Activated CD4-positive, CD25-positive, alpha-beta regulatory T cell treated with anti-CD3 and anti-CD28 coated beads, Interleukin-2, amount 50 U/mL, for 16 hours (primary cell): ENCODE data around the gene CIITA.
"Not testable (repeated sequence)": the region's sequence is repeated elsewhere in the genome, so short reads cannot be mapped to it uniquely, and the experiment has no call there.

Source experiments
- DNase-seq: peaks from one replicate; pipeline ENCODE4 v3.0.0-alpha.2; 2020; ENCODE audit warnings: low read depth, low spot score

The CIITA gene

GRCh38 chr16:10876799-10877341 lies at the start of gene CIITA:
TSS of gene CIITA (plus strand) at chr16:10877202. CDS start at chr16:10877331, 129 bp downstream.
- DNase-seq, result peak; percentile 22

DNA sequence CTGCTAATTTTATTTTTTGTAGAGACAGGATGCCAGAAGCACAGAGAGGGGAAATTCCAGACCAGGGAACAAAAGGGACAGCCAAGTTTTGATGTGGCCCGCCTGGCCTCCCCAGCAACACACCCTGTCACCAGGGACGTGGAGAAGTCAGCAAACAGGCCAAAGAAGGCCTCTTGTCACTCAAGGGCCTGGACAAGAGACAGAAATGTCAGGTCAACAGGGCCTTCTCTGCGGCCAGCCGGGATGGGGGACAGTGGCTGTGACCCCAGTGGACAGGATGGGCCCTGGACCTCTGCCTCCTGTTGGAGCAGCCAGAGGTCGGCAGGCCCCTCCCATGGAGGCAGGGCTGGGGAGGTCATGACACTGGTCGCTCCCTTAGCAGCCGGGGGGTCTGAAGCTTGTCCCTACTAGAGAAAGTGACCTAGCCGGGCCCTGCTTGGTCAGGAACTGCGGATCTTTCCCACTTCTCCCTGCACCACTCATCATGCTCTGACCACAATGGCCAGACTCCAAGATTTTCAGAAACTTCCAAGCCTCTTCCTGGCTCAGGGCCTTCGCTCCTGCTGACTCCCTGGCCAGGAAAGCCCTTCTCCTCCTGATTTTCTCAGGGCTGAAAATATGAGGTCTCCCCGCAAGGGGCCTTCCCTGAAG lies 49.2 kb upstream of the CIITA start:
- no peak for DNase-seq

DNA sequence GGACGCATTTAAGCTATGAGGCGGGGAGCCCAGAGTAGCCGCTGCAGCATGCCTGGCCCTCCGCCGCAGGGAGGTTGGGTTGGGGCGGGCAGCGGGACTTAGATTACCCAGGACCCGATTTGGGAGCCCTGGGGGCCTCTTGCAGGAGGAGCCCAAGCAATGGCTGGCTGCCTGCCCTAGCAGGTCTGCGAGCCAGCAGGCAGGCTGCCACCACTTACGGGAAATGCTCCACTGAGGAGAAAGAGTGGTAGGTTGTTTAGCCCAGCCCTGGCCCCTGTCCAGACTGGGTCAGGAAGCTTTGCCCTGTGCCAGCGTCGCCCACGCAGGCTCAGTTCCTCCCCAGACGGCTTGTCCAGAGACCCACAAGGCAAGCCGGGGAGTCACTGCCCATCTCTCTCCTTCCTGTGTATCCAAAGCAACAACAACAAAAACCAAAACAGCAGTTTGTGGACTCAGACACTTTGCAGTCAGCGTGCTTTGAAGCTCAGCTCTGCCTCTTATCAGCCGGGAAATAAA lies 48.1 kb upstream of the CIITA start:
- DNase-seq, result no peak

DNA sequence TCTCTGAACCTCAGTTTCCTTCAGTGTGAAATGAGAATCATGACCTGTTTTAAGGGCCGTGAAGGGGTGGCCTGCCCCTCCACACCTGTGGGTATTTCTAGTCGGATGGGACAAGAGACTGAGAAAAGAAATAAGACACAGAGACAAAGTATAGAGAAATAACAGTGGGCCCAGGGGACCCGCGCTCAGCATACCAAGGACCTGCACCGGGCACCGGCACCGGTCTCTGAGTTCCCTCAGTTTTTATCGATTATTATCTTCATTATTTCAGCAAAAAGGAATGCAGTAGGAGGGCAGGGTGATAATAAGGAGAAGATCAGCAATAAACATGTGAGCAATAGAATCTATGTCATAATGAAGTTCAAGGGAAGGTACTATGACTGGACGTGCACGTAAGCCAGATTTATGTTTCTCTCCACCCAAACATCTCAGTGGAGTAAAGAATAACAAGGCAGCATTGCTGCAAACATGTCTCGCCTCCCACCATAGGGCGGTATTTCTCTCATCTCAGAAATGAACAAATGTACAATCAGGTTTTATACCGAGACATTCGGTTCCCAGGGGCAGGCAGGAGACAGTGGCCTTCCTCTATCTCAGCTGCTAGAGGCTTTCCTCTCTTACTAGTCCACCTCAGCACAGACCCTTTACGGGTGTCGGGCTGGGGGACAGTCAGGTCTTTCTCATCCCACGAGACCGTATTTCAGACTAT lies 47.5 kb upstream of the CIITA start:
- DNase-seq, result not testable (repeated sequence)

DNA sequence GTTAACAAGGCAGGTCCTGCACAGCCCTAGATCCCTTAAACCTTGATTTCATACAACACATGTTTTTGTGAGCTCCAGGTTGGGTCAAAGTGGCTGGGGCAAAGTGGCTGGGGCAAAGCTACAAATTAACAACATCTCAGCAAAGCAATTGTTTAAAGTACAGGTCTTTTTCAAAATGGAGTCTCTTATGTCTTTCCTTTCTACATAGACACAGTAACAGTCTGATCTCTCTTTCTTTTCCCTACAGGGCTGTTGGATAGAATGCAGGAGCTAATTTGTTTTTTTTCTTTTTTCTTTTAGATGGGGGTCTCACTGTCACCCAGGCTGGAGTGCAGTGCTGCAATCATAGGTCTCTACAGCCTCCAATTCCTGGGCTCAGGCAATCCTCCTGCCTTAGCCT lies 46.8 kb upstream of the CIITA start:
- not testable (repeated sequence) for DNase-seq

DNA sequence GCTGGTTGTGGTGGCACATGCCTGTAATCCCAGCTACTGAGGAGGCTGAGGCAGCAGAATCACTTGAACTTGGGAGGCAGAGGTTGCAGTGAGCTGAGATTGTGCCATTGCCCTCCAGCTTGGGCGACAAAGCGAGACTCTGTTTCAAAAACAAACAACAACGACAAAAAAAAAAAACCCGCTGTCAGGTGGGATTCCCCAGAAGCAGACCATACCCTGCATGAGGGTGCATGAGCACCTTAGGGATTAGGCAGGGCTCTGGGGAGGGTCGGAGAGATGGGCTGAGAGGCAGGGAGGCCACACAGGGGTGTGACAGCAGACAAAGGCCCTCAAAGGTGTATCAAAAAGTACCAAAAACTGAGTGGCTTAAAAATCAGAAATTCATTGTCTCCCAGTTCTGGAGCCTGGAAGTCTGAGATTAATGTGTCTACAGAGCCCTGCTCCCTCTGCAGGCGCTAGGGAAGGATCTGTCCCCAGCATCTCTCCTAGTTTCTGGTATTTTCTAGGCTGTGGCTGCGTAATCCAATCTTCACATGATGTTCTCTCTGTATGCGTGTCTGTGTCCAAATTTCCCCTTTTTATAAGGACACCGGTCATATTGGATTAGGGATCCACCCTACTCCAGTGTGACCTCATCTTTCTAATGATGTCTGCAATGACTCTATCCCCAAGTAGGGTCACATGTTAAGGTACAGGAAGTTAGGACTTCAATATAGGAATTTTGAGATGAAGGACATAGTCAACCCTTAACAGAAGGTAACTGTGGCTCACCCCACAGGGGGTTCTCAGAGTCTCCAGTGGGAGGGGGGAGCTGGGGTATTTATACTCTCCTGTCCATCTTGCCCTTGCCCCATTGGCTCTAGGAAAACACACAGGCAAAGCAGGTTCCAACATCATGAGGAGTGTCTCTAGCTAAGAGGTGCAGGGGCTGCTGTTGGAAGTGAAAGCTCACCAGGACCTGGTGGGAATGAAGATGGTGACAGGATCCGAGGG lies 44.8 kb upstream of the CIITA start:
- no peak for DNase-seq

- DNase-seq, result no peak
Measured at GRCh38 chr16:10833271-10833670, 43.7 kb upstream of the CIITA start.

GRCh38 chr16:10834130-10834529 lies 42.9 kb upstream of the CIITA start:
- no peak for DNase-seq

- no peak for DNase-seq
Measured at GRCh38 chr16:10834766-10835165, 42.2 kb upstream of the CIITA start.

GRCh38 chr16:10835281-10835931 lies 41.6 kb upstream of the CIITA start:
- DNase-seq, result no peak

DNA sequence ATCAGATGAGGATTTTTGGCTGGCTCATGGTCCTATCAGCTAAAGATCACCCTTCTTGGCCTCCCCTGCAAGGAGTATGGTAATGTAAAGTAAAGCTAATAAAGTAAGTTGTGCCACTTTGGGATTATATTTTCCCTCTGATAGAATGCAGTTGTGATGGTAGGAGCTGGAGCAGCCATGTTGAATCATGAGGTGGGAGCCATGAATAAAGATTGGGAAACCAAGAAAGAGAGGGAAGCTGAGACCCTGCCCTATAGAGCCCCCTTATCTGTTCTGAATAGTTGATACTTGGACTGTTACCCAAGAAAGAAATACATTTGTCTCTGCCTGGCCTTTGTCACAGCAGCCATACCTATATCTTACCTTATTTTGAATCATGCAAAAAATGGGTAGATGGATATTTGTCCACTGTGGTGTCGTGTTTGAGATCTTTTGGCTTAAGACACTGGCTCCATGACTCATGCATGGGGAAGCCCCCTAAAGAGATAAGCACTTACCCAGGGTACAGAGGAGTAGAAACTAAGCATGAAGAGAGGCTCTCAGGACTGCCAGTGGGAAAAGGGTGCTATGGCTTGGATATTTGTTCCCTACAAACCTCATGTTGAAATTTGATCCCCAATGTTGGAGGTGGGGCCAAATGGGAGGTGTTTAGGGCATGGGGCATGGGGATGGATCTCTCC lies 40.7 kb upstream of the CIITA start:
- no peak for DNase-seq

DNA sequence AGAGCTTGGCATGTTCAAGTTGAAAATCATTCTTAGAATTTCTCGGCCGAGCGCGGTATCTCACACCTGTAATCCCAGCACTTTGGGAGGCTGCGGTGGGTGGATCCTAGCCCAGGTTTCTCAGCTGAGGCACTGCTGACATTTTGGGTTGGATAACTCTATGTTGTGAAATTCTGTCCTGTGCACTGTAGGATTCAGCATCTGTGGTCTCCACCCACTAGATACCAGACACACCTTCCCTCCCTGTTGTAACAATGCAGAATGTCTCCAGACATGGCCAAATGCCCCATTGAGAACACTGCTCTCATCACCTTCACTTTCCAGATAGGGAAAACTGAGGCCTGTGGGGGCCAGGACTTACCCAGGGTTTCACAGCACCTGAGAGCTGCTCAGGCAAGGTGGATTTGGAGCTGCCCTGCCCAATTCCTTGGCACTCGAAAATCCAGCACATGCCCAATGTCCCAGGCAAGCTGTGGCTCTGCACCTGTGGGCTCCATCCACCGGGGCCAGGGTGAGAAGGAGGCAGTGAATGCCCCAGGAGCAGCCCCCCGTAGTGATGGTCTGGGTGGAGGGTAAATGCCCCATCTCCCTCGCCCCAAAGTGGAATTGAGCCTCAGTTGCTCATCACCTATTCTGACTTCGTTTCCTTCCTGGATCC lies 38.3 kb upstream of the CIITA start:
- DNase-seq, result no peak

DNA sequence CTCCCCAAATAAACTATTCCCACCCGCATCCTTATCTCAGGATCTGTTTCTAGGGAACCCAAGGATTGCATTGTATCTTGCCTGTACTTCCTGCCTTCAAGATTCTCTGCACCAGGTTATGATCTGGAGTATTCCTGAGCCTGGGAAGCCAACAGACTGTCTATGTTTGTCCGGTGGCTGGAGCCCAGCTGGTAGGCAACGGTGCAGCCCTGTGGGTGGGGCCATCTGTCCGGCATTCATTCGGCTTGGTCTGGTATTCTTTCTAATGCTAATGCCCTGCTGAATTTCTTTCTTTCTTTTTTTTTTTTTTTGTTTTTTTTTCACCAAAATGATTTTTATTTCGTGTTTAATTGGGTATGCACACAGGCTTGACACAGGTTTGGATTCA lies 37.7 kb upstream of the CIITA start:
- DNase-seq, result no peak

GRCh38 chr16:10840703-10841102 lies 36.3 kb upstream of the CIITA start:
- DNase-seq, result no peak

- no peak for DNase-seq
Measured at GRCh38 chr16:10846213-10846998, 30.6 kb upstream of the CIITA start.

GRCh38 chr16:10847176-10847575 lies 29.8 kb upstream of the CIITA start:
- no peak for DNase-seq

GRCh38 chr16:10849736-10850477 lies 27.1 kb upstream of the CIITA start:
- DNase-seq, result no peak

GRCh38 chr16:10850478-10850850 lies 26.5 kb upstream of the CIITA start:
- no peak for DNase-seq

- no peak for DNase-seq
Measured at GRCh38 chr16:10851512-10851911, 25.5 kb upstream of the CIITA start.
